ENCODE data around the gene CCNG1. TPM values are rescaled to one million over a fixed set of nuclear protein-coding genes. Genes with fewer than 3 reads are reported as not detected.

Gene CCNG1
- total RNA-seq, 4 donors from 2014 or later: 46.4 to 92.3 (median 64.9) TPM

DNA sequence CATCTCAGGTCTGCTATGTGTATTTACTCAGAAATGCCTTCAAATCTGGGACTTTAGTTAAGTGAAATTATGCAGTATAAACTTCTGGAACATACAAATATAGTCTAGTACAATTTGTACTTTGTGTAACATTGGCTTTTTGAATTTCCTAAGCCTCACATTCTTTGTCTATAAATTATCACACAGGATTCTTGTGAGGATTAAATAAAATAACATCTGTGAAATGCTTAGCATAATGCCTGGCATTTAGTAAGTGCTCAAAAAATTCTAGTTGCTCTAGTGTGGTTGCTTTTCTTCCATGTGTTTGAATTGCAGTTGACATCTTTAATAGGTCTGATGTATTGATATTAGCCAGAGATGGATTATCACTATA lies 25.7 kb downstream of the CCNG1 start:
- TF ChIP-seq POLR2A (IDR thresholded peaks at IDR 0.05) (no peak), CTCF (IDR thresholded peaks at IDR 0.05) (no peak)
- H3K4me3 ChIP-seq (ENCODE audit: low read depth, poor library complexity, severe bottlenecking): no peak overlapping the region
- no peak for DNase-seq (ENCODE audit: low spot score in 2 of 2)
- intact Hi-C loops (cut with DNase I; ENCODE audit: low total_unique reads): no loop called here

GRCh38 chr5:163467682-163468081 lies 30.3 kb downstream of the CCNG1 start:
- intact Hi-C loops (cut with DNase I; ENCODE audit: low total_unique reads): no loop called here
- 57 to 60% methylated on average over 4 of the region's 4 CpGs for WGBS, 2 donors

GRCh38 chr5:163473635-163474243 lies 36.3 kb downstream of the CCNG1 start:
- no peak for DNase-seq (ENCODE audit: low spot score in 2 of 2)
- intact Hi-C loops (cut with DNase I; ENCODE audit: low total_unique reads): no loop called here
- 73 to 91% methylated on average over 3 of the region's 3 CpGs for WGBS, 2 donors
- H3K4me3 ChIP-seq (ENCODE audit: low read depth, poor library complexity, severe bottlenecking): no peak overlapping the region
- TF ChIP-seq CTCF (IDR thresholded peaks at IDR 0.05): no peak
- TF ChIP-seq POLR2A (IDR thresholded peaks at IDR 0.05): no peak

More at GRCh38 chr5:163467682-163468081, 30.3 kb downstream of the CCNG1 start:
- no peak overlapping the region for H3K4me3 ChIP-seq (ENCODE audit: low read depth, poor library complexity, severe bottlenecking)
- TF ChIP-seq CTCF (IDR thresholded peaks at IDR 0.05) (no peak), POLR2A (IDR thresholded peaks at IDR 0.05) (no peak)
- DNase-seq (ENCODE audit: low spot score in 2 of 2): no peak

DNA sequence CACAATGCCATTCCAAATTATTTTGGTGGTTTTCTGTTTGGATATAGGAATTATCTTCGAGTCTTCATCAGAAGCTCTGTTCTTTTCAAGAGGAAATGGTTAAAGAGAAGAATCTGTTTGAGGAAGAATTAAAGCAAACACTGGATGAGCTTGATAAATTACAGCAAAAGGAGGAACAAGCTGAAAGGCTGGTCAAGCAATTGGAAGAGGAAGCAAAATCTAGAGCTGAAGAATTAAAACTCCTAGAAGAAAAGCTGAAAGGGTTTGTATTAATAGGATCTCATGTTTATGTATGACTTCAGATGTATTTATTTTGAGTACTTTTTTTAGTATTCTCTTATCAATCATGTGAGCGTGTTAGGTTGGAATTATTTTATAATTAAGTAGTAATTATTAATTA lies 38.0 kb downstream of the CCNG1 start:
- no peak for DNase-seq (ENCODE audit: low spot score in 2 of 2)
- no peak overlapping the region for H3K4me3 ChIP-seq (ENCODE audit: low read depth, poor library complexity, severe bottlenecking)
- 92% methylated on average over 2 of the region's 2 CpGs for WGBS, 2 donors
- intact Hi-C loops (cut with DNase I; ENCODE audit: low total_unique reads): no loop called here
- TF ChIP-seq CTCF (IDR thresholded peaks at IDR 0.05) (no peak), POLR2A (IDR thresholded peaks at IDR 0.05) (no peak)

DNA sequence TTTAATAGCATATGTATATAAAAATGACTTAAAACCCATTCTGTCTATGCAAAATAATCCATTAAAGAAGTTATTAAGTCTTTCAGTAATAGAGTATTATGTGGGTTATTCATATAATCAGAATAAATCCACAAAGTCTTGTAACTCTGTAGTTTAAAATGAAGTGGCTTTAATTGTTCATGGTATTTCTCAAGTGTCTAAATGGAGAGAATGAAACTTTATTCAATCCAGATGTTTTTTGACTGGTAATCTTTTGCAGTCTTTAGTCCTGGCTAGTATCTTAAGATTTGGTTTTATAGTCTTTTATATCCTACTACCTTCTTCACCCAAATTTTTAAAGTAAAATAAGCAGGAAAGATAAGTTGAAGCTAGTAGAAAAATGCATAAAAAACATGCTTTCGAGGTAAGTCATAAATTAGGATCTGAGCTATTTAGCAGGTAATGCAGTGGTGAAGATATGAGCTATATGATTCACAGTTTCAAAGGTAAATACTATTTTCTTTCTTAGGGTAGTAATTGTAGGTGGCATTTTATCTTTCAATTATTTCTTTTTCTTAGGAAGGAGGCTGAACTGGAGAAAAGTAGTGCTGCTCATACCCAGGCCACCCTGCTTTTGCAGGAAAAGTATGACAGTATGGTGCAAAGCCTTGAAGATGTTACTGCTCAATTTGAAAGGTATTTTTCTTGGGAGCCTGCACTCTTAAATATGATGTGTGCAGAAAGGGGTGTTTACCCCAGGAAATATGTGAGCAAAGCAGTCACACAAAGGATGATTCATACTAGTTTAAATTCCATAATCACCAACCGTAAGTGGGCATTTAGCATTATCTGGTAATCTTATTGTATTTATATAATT lies 41.0 kb downstream of the CCNG1 start:
- H3K4me3 ChIP-seq (ENCODE audit: low read depth, poor library complexity, severe bottlenecking): no peak overlapping the region
- WGBS, 2 donors: 65 to 74% methylated on average over 2 of the region's 2 CpGs
- TF ChIP-seq CTCF (IDR thresholded peaks at IDR 0.05) (no peak), POLR2A (IDR thresholded peaks at IDR 0.05) (no peak)
- DNase-seq (ENCODE audit: low spot score in 2 of 2): no peak
- intact Hi-C loops (cut with DNase I; ENCODE audit: low total_unique reads): no loop called here
